NCI-H2029 treated with DMSO at 0.1 percent for 48 hours (cell line): Measurements from ENCODE around the gene SIGLEC1.

Experiments
- DNase-seq: peaks from one replicate; lab custom pipeline; 2025; lab: John Stamatoyannopoulos, UW

Gene SIGLEC1

DNA sequence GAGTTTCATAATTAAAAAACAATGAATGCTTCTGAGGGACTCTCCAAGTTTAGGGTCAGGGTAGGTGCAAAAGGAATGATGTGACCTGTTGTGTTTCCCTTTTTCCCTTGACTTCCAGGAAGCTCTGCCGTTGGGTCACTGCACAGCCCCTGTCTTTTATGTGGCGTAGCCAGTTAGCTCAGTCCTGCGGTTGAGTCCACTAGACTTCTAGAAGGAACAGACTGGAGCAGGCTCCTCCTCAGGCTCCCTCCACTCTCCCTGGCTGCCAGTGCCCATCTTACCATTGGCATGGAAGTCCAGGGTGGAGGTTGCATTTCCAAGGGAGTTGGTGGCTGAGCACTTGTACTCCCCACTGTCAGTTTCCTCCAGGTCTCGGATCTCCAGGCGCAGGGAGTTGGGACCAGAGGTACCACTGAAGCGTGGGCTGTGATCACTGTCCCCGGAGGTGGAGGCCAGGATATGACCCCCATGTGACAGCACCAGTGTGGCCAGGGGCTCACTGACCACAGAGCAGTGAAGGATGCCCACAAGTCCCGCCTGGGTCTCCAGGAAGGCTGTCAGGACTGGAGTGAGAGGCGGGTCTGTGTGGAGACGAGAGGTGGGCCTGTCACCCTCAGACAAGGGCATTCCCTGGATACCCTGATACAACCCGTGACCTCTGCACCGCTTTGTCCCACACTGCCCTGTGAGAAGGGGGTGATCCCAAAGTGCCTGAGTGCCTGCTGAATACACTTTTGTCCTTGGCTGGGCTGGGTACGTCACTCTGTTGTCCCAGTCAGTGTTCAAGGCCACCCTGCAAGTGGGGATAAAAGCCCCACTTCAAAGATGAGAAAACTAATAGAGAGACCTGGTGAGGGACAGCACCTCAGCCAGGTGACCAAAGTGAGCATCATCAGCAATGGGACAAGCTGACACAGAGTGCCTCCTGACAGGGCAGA, 11.1 kb downstream of the SIGLEC1 start:
- no peak for DNase-seq

DNA sequence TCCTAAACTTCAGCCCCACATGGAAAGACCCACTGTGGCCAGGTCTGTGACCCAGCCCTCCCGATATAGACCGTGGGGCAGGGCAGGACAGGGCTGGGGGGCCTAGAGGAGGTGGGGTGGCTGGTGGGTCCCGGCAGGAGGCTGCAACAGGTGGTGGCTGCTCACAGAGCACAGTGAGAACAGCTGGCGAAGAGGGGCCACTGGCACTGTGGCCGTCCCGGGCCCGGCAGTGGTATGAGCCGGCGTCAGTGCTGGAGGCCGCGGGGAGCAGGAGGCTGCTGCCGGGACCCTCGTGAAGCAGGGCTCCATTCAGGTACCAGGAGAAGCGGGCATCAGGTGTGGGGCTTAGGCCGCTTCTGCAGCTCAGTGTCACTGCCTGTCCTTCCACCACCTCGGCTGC, 13.4 kb downstream of the SIGLEC1 start:
- no peak for DNase-seq

DNA sequence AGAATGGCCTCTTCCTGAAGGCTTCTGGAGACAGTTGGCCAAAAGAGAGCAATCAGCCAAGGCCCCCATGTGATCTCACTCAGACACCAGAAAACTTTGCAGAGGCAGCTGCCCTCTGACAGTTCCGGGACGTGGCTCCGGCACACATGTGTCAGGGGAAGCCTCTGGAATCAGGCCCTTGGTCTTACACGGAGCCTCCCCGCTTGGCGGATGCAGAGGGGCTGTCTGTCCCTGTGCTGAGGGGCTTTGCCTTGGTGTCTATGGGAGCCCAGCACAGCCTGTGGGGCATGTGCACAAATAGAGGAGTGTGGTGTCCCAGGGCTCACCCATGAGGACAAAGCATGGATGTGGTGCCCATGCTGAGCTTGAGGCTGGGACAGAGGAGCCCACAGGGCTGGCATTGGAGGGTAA, 13.8 kb downstream of the SIGLEC1 start:
- DNase-seq = no peak

DNA sequence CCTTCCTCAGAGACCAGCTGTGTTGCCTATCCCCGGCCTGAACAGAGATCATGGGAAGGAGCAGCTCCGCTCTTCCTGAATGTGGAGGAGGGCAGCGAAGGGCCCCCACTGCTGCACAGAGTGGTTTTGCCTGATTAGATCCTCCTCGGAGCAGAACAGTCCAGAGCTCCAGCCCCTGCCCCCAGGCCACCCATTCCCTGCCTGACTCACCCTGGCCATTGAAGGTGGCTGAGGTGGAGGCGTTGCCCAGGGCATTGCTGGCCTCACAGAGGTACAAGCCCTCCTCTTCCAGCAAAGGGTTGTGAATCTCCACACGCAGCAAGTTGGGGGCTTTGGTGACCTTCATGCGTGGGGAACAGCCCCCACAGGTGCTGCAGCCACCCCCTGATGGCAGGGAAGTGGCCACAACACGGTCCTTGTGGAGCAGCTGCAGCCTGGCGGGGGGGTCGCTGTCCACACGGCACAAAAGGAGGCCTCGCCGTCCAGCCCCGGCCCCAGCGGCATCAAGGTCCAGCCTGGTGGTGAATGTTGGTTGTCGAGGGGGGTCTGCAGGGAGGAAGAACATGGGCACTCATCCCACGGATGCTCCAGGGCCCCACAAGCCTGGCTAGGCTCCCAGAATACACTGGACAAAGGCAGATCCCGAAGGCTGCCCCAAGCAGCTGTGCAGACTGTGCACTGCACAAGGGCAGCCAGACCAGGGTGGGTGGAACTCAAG, 14.7 kb downstream of the SIGLEC1 start:
- no peak for DNase-seq

DNA sequence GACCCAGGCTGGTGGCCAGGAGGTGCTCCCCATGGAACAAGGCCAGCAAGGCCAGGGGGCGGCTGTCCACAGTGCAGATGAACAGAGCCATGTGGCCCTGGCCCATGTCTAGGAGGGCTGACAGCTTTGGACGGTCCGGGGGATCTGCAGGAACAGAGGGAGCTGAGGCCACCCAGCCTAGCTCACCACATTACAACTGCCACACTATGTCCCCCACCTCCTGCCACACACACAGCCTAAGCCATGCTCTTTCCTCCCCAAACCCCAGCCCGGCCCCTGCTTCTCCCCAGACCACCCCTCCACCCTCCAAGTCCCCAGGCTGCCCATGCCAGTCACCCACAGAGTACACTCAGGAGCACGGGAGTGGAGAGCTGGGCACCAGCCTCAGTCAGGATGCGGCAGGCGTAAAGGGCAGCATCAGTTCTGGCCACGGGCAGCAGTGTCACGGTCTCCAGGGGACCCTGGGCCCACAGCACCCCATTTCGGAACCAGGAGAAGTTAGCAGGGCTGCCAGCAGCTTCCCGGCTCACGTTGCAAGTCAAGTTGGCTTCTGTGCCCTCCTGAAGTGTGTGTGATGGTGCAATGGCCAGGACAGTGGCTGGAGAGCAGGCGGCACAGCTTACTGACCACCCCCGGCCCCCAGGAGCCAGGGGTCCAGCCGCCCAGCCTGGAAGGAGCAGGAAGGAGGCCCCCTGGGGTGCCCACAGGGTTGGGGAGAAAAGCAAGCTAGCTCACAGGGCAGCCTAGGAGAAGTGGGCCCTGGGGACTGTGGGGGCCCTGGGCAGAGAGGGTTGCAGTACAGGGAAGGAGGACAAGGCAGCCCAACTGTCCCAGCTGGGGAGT, 15.4 kb downstream of the SIGLEC1 start:
- no peak for DNase-seq

DNA sequence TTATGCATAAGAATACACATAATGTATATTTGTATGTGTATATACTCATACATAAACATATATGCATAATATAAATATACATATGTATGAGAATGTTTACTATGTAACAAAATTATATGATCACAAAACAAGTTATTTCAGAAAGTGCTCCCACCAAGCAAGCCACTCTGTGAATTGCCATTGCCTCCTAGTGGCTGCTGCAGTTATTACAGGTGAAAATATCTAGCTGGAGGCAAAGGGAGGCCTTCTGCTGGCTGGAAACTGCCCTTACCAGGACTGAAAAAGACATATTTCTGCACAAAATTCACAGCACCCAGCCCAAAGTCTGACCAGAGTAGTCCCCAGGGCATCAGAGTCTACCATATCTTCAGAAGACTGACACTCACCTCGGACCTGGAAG, 16.2 kb downstream of the SIGLEC1 start:
- no peak for DNase-seq

DNA sequence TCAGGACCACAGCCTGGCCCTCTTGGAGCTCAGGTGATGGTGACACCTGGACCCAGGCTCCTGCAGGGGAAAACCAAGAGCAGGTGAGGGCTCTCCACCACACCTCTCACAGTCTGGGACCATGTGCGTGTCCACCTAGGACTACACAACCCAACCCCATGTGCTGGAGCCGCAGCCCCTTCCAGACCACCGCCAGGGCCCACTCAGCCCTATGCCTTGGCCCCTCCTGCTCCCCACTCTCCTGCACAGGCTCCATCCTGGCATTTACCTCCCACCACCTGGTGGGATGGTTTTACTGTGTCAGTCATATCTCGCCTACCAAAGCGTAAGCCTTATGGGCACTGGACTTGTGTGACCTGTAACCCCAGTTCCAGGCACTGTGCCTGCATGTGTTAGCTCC, 17.5 kb downstream of the SIGLEC1 start:
- no peak for DNase-seq

DNA sequence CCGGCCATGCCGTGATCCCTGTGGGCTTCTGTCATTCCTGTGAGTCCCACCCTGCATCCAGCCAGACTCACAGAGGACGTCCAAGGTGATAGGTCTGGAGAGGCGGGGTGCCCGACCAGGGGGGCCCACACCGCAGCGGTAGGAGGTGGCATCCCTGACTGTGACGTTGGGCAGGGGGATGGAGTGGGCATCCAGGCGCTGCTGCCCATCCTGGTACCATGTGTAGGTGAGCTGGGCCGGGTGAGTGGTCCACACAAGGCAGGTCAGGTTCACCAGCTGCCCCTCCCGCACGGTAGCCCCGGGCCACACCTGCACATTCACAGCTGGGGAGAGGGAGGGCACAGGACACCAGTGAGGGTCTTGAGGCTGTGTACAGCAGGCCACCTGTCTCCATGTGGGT, 19.0 kb downstream of the SIGLEC1 start:
- DNase-seq = no peak

DNA sequence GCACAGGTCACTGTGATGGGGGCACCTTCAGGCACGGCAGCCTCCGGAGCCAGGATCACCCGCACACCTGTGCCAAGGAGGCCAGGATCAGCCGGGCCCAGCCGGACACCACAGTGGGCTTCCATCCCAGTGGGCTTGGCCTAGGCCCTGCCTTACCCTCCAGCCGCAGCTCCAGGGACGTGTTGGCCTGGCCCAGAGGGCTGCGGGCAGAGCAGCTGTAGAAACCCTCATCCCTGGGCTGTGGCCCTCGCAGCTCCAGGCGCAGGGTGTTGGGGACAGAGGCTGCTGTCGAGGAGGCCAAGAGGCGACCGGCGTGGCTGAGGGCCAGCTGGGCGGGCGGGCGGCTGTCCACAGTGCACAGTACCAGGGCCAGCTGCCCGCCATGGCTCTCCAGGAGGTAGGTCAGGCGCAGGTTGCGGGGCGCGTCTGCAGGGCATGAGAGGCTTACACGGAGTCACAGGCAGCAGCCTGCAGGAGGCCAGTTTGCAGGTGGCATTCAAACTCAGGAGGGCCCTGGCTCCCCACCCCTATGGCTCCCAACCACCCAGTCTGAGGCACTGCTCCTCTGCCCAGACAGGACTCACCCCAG, 19.6 kb downstream of the SIGLEC1 start:
- DNase-seq = no peak

DNA sequence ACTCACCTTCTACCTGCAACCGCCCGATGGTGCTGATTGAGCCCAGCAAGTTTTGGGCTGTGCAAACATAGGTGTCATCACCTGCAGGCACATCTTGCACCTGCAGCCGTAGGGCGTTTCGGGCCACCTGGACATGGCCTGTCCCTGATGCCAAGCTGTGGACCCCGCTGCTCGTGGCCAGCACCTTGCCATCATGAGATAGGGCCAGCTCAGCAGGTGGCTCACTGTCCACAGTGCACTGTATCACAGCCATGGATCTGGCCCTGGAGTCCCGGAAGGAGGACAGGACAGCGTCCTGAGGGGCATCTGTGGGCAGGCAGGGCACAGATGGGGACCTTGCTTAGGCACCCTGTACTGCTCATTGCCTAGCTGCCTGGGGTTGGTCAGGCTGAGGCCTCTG, 20.5 kb downstream of the SIGLEC1 start:
- no peak for DNase-seq

DNA sequence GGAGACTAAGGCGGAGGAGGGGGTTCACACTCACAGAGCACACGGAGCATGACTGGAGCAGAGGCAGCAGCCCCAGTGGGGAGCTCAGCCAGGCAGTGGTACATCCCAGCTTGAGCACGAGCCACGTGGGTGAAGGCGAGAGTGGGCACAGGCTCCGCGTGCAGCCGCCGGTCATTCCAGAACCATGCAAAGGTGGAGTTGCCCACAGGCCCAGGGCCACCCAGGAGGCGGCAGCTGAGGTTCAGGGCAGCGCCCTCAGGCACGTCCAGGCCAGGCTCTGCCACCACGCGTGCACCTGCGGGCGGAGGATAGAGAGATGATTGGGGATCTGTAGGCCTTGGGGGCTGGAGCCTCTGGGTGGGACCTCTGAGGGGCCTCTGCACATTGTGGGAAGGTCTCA, 21.1 kb downstream of the SIGLEC1 start:
- no peak for DNase-seq

DNA sequence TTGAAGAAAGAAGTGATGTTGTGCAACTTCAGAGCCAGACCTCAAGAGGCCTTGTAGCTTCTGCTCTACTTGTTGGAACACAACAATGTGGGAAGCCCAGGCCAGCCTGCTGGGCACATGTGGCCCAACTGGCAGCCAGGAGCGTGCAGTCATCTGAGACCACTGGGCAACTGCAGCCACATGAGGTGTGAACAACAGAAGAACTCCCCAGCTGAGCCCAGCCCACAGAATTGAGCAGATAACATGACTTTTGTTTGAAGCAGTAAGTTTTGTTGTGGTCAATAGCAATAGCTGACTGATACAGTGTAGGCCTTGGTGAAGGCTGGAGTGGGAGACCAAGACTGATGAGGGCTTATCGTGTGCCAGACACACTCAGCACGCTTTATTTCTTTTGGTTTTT, 22.0 kb downstream of the SIGLEC1 start:
- no peak for DNase-seq

DNA sequence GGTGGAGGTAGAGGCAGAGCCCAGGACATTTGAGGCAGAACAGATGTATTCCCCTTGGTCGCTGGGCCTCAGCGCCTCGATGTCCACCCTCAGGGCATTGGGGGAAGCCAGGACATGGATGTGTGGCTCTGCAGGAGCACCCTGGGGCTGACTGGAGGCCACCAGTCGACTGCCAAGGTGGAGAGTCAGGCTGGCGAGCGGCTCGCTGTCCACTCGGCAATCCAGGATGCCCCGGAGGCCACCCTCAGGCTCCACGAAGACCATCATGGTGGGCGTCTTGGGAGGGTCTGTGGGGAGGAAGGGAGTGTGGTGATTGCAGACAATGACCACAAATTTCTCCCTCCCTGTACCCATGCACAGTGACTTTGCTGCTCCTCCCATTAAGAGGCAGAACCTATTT, 22.4 kb downstream of the SIGLEC1 start:
- no peak for DNase-seq

DNA sequence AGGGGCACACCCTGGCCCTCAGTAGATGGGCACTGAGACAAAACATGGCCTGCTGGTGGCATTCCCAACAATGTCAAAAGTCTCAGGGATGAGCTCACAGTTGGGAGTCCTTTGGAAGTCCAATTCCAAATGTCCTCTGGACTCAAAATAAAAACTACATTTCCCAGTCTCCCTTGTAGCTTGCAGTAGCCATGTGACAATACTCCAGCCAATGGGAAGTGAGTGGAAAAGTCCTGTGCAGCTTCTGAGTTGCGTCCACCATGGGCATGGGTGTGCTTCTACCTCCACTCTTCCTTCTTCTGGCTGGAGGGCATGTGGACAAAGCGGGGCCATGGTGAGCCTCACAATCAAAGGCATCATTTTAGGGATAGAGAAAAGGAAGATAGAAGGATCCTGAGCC, 24.7 kb downstream of the SIGLEC1 start:
- no peak for DNase-seq

DNA sequence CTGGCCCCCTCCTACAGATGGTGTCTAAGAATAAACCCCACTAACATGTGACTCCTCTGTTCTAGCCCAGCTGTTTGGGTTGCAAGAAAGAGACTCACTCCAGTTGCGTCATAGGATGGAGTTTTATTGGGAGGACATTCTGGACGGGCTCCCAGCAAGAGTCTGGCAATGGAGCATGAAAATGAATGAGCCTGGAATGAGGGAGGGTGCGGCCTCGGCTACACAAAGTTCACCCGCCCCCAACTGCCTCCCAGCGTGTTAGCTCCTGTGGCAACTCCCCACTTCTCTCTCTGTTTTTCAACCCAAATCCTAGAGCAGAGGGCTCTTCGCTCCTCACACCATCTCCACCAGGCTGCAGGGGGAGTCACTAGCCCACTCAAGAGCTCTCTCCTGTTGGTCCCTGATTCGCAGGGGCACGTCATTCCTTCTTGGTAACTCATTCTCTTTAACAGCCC, 25.5 kb downstream of the SIGLEC1 start:
- no peak for DNase-seq

DNA sequence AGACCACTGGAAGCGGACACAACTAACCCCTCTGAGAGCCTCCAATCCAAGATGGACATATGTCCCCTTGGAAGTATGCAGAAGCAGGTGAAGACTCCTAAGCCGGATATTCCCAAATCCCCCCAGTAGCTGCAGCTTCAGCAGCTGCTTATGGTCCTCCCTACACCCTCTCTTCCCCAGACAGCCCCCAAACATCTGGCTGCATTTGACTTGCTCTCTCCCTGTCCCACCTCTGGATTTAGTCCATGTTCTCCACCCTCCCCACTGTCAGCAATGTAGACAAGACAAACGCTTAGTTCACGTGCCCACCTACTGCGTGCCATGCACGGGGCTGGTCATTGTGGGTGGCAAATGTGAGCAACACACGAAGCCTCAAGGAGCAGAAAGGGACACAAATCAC, 26.0 kb downstream of the SIGLEC1 start:
- no peak for DNase-seq

DNA sequence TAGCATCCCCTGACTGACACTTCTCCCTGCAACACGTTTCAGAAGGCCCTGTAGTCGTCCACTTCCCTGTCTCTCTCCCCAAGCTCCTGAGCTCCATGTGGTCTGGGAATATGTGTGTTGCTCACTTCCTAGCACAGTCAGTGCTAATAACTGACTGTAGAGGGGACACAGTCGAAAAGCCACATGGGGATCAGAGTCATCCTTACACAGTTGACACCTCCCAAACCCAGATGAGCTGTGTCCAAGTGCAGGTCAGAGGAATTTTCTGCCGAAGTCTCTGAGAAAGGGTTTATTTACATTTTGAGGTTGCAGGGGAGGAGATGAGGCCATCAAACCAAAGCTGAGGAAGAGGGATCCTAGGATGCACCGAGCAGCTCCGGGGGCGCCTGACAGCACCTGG, 27.1 kb downstream of the SIGLEC1 start:
- DNase-seq = no peak

DNA sequence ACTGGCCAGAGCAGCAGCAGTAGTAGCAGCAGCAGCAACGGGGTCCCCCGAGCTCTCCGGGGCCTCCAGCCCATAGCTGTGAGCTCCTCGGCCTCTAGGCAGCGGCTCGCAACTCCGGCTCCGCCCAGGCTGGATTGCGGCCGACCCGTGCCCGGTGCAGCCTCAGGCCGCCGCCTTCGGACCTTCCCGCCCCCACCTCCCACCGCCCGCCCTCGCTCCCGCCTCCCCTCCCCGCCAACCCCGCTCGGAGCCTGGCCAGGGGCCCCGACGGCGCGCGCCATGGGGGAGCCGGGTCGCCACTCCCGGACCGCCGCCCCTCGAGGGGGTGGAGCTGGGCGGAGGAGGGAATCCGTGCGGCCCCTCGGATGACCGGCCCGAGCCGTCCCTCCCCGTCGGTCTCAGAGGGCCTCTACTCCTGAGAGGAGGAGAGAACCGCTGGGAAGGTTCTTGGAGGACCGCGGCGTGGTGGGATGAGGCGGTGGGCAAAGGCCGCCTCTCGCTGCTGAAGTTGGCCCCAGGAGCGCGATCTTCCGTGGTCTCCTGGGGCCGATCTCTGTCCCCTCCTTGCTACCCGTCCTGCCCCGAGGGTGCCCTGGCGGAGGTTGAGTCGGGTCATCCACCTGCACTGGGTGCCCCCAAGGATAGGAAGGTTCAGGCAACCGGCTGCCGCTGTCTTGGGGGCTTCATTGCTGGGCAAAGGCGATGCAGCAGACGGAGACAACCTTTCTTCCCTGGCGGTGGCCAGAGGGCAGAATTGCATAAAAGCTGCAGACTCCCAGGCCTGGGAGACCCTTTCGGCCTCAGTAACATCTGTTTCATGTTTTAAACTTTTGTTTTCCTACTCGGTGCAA, 30.2 kb downstream of the SIGLEC1 start, which contains the start of gene ADAM33:
ADAM33 (minus strand) TSS at position 80 of the 851 bp plus-strand sequence; CDS start at position 74, 6 bp downstream.
- no peak for DNase-seq

DNA sequence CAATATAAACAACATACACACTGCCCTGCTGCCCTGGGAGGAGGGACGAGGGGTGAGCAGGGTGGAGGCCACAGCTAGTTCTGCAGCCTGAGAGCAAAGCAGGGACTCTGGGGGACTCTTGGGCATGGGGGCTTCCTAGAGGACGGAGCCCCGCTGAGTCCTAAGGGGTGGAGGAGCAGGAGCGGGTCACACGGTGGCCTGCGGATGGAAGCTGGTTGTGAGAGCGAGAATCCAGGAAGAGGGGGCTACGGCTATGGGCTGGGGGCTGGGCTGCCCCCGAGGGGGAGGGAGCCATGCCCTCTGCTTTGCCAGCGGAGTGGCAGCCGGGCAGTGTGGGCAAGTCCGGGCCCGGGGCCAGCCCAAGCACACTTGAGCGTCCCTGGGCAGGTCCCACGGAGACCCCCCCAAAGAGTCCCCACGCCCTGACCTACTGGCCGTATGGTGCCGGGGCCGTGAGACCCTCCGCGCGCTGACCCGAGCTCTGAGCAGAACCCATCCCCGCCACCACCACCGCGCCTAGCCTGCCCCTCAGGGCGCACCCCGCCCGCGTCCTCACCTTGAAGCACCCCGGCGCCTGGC, 31.0 kb downstream of the SIGLEC1 start:
- no peak for DNase-seq

DNA sequence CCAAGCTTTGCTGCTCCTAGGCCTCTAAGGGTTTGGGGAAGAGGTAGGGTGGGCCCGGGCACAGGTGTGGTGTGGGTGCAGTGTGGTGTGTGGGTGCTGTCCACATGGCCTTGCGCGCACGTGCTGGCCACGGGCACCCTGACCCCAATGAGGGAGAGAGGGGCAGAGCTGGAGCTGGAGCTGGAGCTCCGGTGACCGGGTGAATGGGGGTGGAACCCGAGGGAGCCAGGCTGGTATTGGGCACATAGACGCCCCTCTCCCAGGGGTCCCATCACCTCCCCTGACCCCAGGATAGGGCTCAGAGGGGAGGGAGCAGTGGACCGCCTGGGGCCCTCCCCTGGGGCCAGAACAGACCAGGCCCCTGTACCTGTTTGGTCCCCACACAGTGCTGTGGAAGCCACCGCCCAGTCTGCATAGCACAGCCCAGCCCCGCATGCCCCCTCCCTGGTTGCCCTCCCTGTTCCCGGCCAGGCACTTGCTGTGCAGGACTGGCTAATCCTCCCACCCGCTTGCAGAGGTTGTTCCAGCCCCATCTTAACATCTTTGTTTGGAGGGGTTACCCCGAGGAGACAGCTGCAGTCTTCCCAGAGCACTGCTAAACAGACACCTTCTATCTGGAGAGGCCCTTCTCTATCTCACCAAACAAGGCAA, 31.6 kb downstream of the SIGLEC1 start:
- no peak for DNase-seq
